NCI-H2171 treated with DMSO at 0.1 percent for 48 hours (cell line): ENCODE data around the gene SNAPC5.
"Not testable (repeated sequence)": the region's sequence is repeated elsewhere in the genome, so short reads cannot be mapped to it uniquely, and the experiment has no call there.

Experiments used
- DNase-seq: peaks from one replicate; lab custom pipeline; 2025; lab: John Stamatoyannopoulos, UW

The SNAPC5 gene

GRCh38 chr15:66489179-66489791 is 8.3 kb downstream of the SNAPC5 start:
- DNase-seq: no peak

GRCh38 chr15:66488525-66488924 is 9.0 kb downstream of the SNAPC5 start:
- DNase-seq: no peak

GRCh38 chr15:66486887-66487286 is 10.7 kb downstream of the SNAPC5 start:
- DNase-seq: no peak

- DNase-seq: no peak
These were observed 12.9 kb downstream of the SNAPC5 start for GRCh38 chr15:66484539-66485112.

GRCh38 chr15:66483131-66483566 is 14.4 kb downstream of the SNAPC5 start:
- no peak for DNase-seq

GRCh38 chr15:66482539-66482938 is 15.0 kb downstream of the SNAPC5 start:
- no peak for DNase-seq

- no peak for DNase-seq
These were observed 16.3 kb downstream of the SNAPC5 start for GRCh38 chr15:66481107-66481856.

- DNase-seq: no peak
These were observed 17.3 kb downstream of the SNAPC5 start for GRCh38 chr15:66480267-66480666.

- no peak for DNase-seq
These were observed 20.6 kb downstream of the SNAPC5 start for GRCh38 chr15:66477011-66477410.

GRCh38 chr15:66476535-66476934 is 21.0 kb downstream of the SNAPC5 start:
- DNase-seq: no peak

- no peak for DNase-seq
These were observed 22.6 kb downstream of the SNAPC5 start for GRCh38 chr15:66474963-66475362.

- no peak for DNase-seq
These were observed 23.4 kb downstream of the SNAPC5 start for GRCh38 chr15:66474135-66474534.

- no peak for DNase-seq
These were observed 25.2 kb downstream of the SNAPC5 start for GRCh38 chr15:66472176-66472999.

- not testable (repeated sequence) for DNase-seq
These were observed 26.7 kb downstream of the SNAPC5 start for GRCh38 chr15:66470825-66471224.

- DNase-seq: not testable (repeated sequence)
These were observed 30.2 kb downstream of the SNAPC5 start for GRCh38 chr15:66467162-66468040.

- not testable (repeated sequence) for DNase-seq
These were observed 32.3 kb downstream of the SNAPC5 start for GRCh38 chr15:66465294-66465693.

- DNase-seq: peak; percentile 47
These were observed 34.9 kb downstream of the SNAPC5 start for GRCh38 chr15:66462627-66463026.

GRCh38 chr15:66461917-66462316 is 35.6 kb downstream of the SNAPC5 start:
- no peak for DNase-seq

GRCh38 chr15:66461294-66461693 is 36.3 kb downstream of the SNAPC5 start:
- not testable (repeated sequence) for DNase-seq

GRCh38 chr15:66459818-66460615 is 37.5 kb downstream of the SNAPC5 start:
- DNase-seq: no peak
